BE2C (cell line): ENCODE results near the gene INSRR.
A peak's percentile ranks its signal among the peaks of the same experiment; 100 is the strongest.

Experiments used
- DNase-seq: peaks from one replicate; pipeline ENCODE4 v3.0.0-alpha.2; 2020
- H3K27me3 ChIP-seq: fragments of 250-450 bp; sonication (Bioruptor Pico); 2 replicates; pipeline ENCODE4 v1.5.1; 2020; ENCODE audit warnings: mild to moderate bottlenecking
- H3K36me3 ChIP-seq: fragments of 250-450 bp; sonication (Bioruptor Pico); 2 replicates; pipeline ENCODE4 v1.5.1; 2020; ENCODE audit warnings: mild to moderate bottlenecking
- H3K4me1 ChIP-seq: fragments of 250-450 bp; sonication (Bioruptor Pico); 2 replicates; pipeline ENCODE4 v1.5.1; 2020
- H3K4me3 ChIP-seq: 2 replicates; pipeline ENCODE4 v1.5.1; 2011; ENCODE audit warnings: low read depth, low read length
- H3K9me3 ChIP-seq: fragments of 250-450 bp; sonication (Bioruptor Pico); 2 replicates; pipeline ENCODE4 v1.5.1; 2020
- CTCF ChIP-seq: IDR thresholded peaks from 2 replicates; pipeline ENCODE4 v1.5.1; 2012; ENCODE audit warnings: mild to moderate bottlenecking, low read depth, low read length

The INSRR gene

GRCh38 chr1:156899956-156900718 is 41.2 kb upstream of the INSRR start:
- Histone ChIP-seq H3K27me3 (no peaks in the 10 kb centered on the region), H3K4me1 (peaks cover 40% of the 10 kb centered on the region), H3K9me3 (no peaks in the 10 kb centered on the region), H3K36me3 (no peaks in the 10 kb centered on the region), H3K4me3 (no peak overlapping the region)
- DNase-seq: no peak
- TF ChIP-seq CTCF: no peak

- Histone ChIP-seq H3K36me3 (no peaks in the 10 kb centered on the region), H3K27me3 (no peaks in the 10 kb centered on the region), H3K4me1 (peaks cover 50% of the 10 kb centered on the region), H3K4me3 (no peak overlapping the region), H3K9me3 (no peaks in the 10 kb centered on the region)
- TF ChIP-seq CTCF: no peak
- no peak for DNase-seq
These were observed 40.2 kb upstream of the INSRR start for GRCh38 chr1:156898971-156899664.

GRCh38 chr1:156898161-156898566 is 39.2 kb upstream of the INSRR start:
- peak; percentile 76 for DNase-seq

GRCh38 chr1:156897078-156897825 is 38.3 kb upstream of the INSRR start:
- Histone ChIP-seq H3K4me3 (no peak overlapping the region), H3K9me3 (no peaks in the 10 kb centered on the region), H3K27me3 (no peaks in the 10 kb centered on the region), H3K36me3 (no peaks in the 10 kb centered on the region), H3K4me1 (peaks cover 56% of the 10 kb centered on the region)
- DNase-seq: peak; percentile 54
- TF ChIP-seq CTCF: no peak

More at GRCh38 chr1:156898161-156898566, 39.2 kb upstream of the INSRR start:
- no peaks in the 10 kb centered on the region for H3K9me3 ChIP-seq
- no peak for TF ChIP-seq CTCF
- H3K27me3 ChIP-seq: no peaks in the 10 kb centered on the region
- peaks cover 56% of the 10 kb centered on the region for H3K4me1 ChIP-seq
- no peak overlapping the region for H3K4me3 ChIP-seq
- no peaks in the 10 kb centered on the region for H3K36me3 ChIP-seq

GRCh38 chr1:156896490-156897033 is 37.6 kb upstream of the INSRR start:
- TF ChIP-seq CTCF: no peak
- Histone ChIP-seq H3K36me3 (no peaks in the 10 kb centered on the region), H3K4me3 (no peak overlapping the region), H3K27me3 (no peaks in the 10 kb centered on the region), H3K9me3 (no peaks in the 10 kb centered on the region), H3K4me1 (peaks cover 60% of the 10 kb centered on the region)
- no peak for DNase-seq
